GM15510 (cell line): ENCODE results near the gene PDPK1.

ENCODE experiments used
- POLR2A ChIP-seq: IDR thresholded peaks from 3 replicates; pipeline ENCODE4 v1.6.1; 2011; ENCODE audit warnings: borderline replicate concordance; ENCODE audit not compliant: insufficient read length; ENCODE audit errors: extremely low read depth

Gene PDPK1

GRCh38 chr16:2499890-2500429, 37.9 kb upstream of the PDPK1 start:
- no peak for TF ChIP-seq POLR2A

GRCh38 chr16:2500430-2500917, 37.3 kb upstream of the PDPK1 start:
- TF ChIP-seq POLR2A: no peak

- no peak for TF ChIP-seq POLR2A
Measured at GRCh38 chr16:2500918-2501750, 36.7 kb upstream of the PDPK1 start.

GRCh38 chr16:2501946-2502895, 35.6 kb upstream of the PDPK1 start:
- TF ChIP-seq POLR2A: no peak

- TF ChIP-seq POLR2A: no peak
Measured at GRCh38 chr16:2505695-2506094, 32.1 kb upstream of the PDPK1 start.

GRCh38 chr16:2507052-2507659, 30.7 kb upstream of the PDPK1 start:
- no peak for TF ChIP-seq POLR2A

- no peak for TF ChIP-seq POLR2A
Measured at GRCh38 chr16:2507665-2508064, 30.2 kb upstream of the PDPK1 start.

GRCh38 chr16:2508722-2509400, 29.0 kb upstream of the PDPK1 start:
- TF ChIP-seq POLR2A: no peak

DNA sequence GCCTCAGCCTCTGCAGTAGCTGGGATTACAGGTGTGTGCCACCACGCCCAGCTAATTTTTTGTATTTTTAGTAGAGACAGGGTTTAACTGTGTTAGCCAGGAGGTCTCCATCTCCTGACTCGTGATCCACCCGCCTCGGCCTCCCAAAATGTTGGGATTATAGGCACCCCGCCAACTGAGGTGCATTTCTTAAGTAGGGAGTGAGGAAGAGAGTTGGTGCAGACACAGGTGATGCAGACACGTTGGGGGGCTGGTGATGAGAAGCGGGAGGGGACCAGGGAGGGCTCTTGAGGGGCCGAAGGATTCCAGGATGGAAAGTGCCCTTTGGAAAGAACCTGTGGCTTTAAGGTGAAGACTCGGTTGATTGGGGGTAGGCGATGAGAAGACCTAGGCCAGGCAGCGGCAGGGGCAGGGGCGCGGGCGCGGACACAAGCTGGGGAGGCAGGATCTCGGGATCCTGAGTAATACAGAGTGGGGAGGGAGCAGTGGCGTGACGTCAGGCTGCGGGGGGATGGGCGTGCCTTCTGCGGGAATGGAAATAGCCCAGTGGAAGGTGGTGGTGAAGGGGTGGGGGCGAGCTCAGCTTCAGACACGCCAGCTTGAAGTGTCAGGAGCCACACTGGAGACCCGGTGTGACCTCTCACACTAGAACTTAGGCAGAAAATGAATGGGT, 26.6 kb upstream of the PDPK1 start:
- TF ChIP-seq POLR2A: no peak

GRCh38 chr16:2511996-2512734, 25.7 kb upstream of the PDPK1 start:
- no peak for TF ChIP-seq POLR2A

DNA sequence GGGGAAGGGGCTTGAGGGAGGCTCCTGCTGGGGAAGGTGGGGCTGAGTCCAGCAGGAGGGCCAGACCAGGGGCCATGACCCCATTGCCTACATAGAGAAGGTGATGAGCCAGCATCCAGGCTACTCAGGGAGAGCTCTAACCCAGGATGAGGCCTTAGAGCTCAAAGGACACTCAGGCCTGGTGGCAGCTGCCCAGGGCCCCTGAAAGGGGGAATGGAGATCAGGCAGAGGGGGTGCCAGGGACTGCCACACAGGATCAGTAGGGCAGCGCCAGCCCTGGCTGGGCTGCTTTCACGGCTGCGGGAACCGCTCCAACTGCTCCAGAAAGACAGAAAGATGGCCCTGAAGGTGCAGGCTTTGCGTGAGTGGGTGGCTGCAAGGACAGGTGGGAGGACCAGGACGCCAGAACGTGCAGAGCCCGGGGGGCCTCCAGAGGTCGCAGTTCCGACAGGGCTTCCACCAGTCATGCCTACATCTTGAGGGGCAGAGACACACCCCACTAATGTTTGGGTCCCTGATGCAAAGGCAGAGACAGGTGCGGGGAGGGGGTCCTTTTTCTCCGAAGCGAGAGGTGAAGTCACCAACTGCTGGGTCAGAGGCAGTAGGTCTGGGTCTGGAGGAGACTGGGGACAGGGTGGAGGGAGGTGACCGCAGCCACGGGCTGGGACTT, 25.0 kb upstream of the PDPK1 start:
- no peak for TF ChIP-seq POLR2A
